ENCODE results near the gene ZNF692.

The ZNF692 gene

GRCh38 chr1:248838357-248839167 lies 20.3 kb downstream of the ZNF692 start:
- H3K79me2 ChIP-seq = peaks cover 9% of the 10 kb centered on the region
- H2AFZ ChIP-seq = peak overlapping the region; percentile 88
- H3K36me3 ChIP-seq (ENCODE audit: control insufficient read depth, insufficient read depth, low read length) = no peaks in the 10 kb centered on the region
- no peaks in the 10 kb centered on the region for H3K9me3 ChIP-seq (ENCODE audit: control insufficient read depth, low read length)
- TF ChIP-seq CTCF (IDR thresholded peaks at IDR 0.05) = no peak
- H3K27ac ChIP-seq = peak overlapping the region; percentile 98
- peak overlapping the region; percentile 79 for H3K4me2 ChIP-seq (ENCODE audit: low read length)
- no peaks in the 10 kb centered on the region for H3K27me3 ChIP-seq (ENCODE audit: control insufficient read depth, insufficient read depth, low read length)
- no peaks in the 10 kb centered on the region for H3K4me1 ChIP-seq
- peak overlapping the region; percentile 87 for H3K4me3 ChIP-seq (ENCODE audit: low read depth, low read length)
- H3K9ac ChIP-seq = peak overlapping the region; percentile 93

- Histone ChIP-seq H3K9ac (peak within 1 kb of the TSS; percentile 93), H3K9me3 (ENCODE audit: control insufficient read depth, low read length) (no peaks in the 10 kb centered on the region), H2AFZ (peak within 1 kb of the TSS; percentile 88), H3K36me3 (ENCODE audit: control insufficient read depth, insufficient read depth, low read length) (no peaks in the 10 kb centered on the region), H3K4me1 (no peaks in the 10 kb centered on the region), H3K4me3 (ENCODE audit: low read depth, low read length) (peak within 1 kb of the TSS; percentile 87), H3K79me2 (peaks cover 9% of the 10 kb centered on the region), H3K4me2 (ENCODE audit: low read length) (peak within 1 kb of the TSS; percentile 79), H3K27ac (peak within 1 kb of the TSS; percentile 98), H3K27me3 (ENCODE audit: control insufficient read depth, insufficient read depth, low read length) (no peaks in the 10 kb centered on the region)
- no peak for TF ChIP-seq CTCF (IDR thresholded peaks at IDR 0.05)
These were observed 21.0 kb downstream of the ZNF692 start, which contains the start of gene ZNF672 for GRCh38 chr1:248837781-248838356. Gene ZNF672 (plus strand): TSS chr1:248838224. CDS start chr1:248847275, 9,051 bp downstream.

GRCh38 chr1:248837045-248837780 lies 21.7 kb downstream of the ZNF692 start:
- no peaks in the 10 kb centered on the region for H3K36me3 ChIP-seq (ENCODE audit: control insufficient read depth, insufficient read depth, low read length)
- H3K79me2 ChIP-seq = peaks cover 9% of the 10 kb centered on the region
- no peak overlapping the region for H3K9ac ChIP-seq
- H3K4me1 ChIP-seq = no peaks in the 10 kb centered on the region
- peak overlapping the region; percentile 88 for H2AFZ ChIP-seq
- H3K4me2 ChIP-seq (ENCODE audit: low read length) = peak overlapping the region; percentile 69
- no peaks in the 10 kb centered on the region for H3K9me3 ChIP-seq (ENCODE audit: control insufficient read depth, low read length)
- no peaks in the 10 kb centered on the region for H3K27me3 ChIP-seq (ENCODE audit: control insufficient read depth, insufficient read depth, low read length)
- TF ChIP-seq CTCF (IDR thresholded peaks at IDR 0.05) = no peak
- H3K27ac ChIP-seq = peak overlapping the region; percentile 98
- peak overlapping the region; percentile 87 for H3K4me3 ChIP-seq (ENCODE audit: low read depth, low read length)

- H3K9ac ChIP-seq = no peak overlapping the region
- no peaks in the 10 kb centered on the region for H3K36me3 ChIP-seq (ENCODE audit: control insufficient read depth, insufficient read depth, low read length)
- H2AFZ ChIP-seq = no peak overlapping the region
- H3K4me3 ChIP-seq (ENCODE audit: low read depth, low read length) = no peak overlapping the region
- no peak overlapping the region for H3K4me2 ChIP-seq (ENCODE audit: low read length)
- TF ChIP-seq CTCF (IDR thresholded peaks at IDR 0.05) = no peak
- no peaks in the 10 kb centered on the region for H3K27me3 ChIP-seq (ENCODE audit: control insufficient read depth, insufficient read depth, low read length)
- H3K9me3 ChIP-seq (ENCODE audit: control insufficient read depth, low read length) = no peaks in the 10 kb centered on the region
- H3K4me1 ChIP-seq = no peaks in the 10 kb centered on the region
- H3K27ac ChIP-seq = no peak overlapping the region
- no peaks in the 10 kb centered on the region for H3K79me2 ChIP-seq
These were observed 24.4 kb downstream of the ZNF692 start for GRCh38 chr1:248834343-248834940.

All from parathyroid adenoma (tissue), 2 donors.